HG03025 (cell line): ENCODE measurements around the gene TSPAN3.

ENCODE experiments used
- ATAC-seq: cut with Tn5 transposase; IDR thresholded peaks from one replicate; pipeline ENCODE4 v1.9.1; 2021; ENCODE audit warnings: mild to moderate bottlenecking, moderate library complexity; ENCODE audit not compliant: unreplicated experiment, low FRiP score

Gene TSPAN3

GRCh38 chr15:76993114-76993725, 77.7 kb downstream of the TSPAN3 start:
- no peak for ATAC-seq

- ATAC-seq = no peak
Measured at GRCh38 chr15:76991741-76992645, 78.9 kb downstream of the TSPAN3 start.
